Hindlimb muscle (tissue), 1 donor: Measurements from ENCODE around the gene ZNF579. TPM values are rescaled to one million over a fixed set of nuclear protein-coding genes. Genes with fewer than 3 reads are reported as not detected.
A peak's percentile ranks its signal among the peaks of the same experiment; 100 is the strongest.

Experiments used
- DNase-seq: peaks from one replicate; pipeline ENCODE4 v3.0.0-alpha.2; 2013
- polyA plus RNA-seq: library from polyadenylated mRNA; unstranded; fragments of 120-200 nt; gene quantifications from one replicate; pipeline ENCODE4 v1.2.1, GENCODE V29; 2013; ENCODE audit not compliant: insufficient read length

Gene ZNF579
- polyA plus RNA-seq, 1 donor, result 12.7 TPM

- no peak for DNase-seq
Observed at GRCh38 chr19:55611300-55611982, 30.8 kb upstream of the ZNF579 start.

- no peak for DNase-seq
Observed at GRCh38 chr19:55609326-55609725, 28.7 kb upstream of the ZNF579 start.

GRCh38 chr19:55606817-55607216 is 26.2 kb upstream of the ZNF579 start:
- no peak for DNase-seq

- no peak for DNase-seq
Observed at GRCh38 chr19:55606471-55606787, 25.8 kb upstream of the ZNF579 start.

GRCh38 chr19:55605637-55606470 is 25.2 kb upstream of the ZNF579 start, which contains the start of gene ZNF865:
TSS of gene ZNF865 (plus strand) at chr19:55605647. CDS start at chr19:55613619, 7,972 bp downstream.
- peak; percentile 81 for DNase-seq

- peak; percentile 98 for DNase-seq
Observed at GRCh38 chr19:55605207-55605636, 24.6 kb upstream of the ZNF579 start.

GRCh38 chr19:55603581-55604292 is 23.1 kb upstream of the ZNF579 start:
- DNase-seq, result no peak

- no peak for DNase-seq
Observed at GRCh38 chr19:55603115-55603514, 22.5 kb upstream of the ZNF579 start.

GRCh38 chr19:55602104-55603001 is 21.7 kb upstream of the ZNF579 start:
- no peak for DNase-seq

GRCh38 chr19:55601084-55601483 is 20.4 kb upstream of the ZNF579 start:
- DNase-seq, result no peak

GRCh38 chr19:55600662-55601028 is 20.0 kb upstream of the ZNF579 start:
- DNase-seq, result no peak

- DNase-seq, result peak; percentile 95
Observed at GRCh38 chr19:55599842-55600661, 19.4 kb upstream of the ZNF579 start, which contains the start of gene ZNF524. TSS of gene ZNF524 (plus strand) at chr19:55600288. CDS start at chr19:55602113, 1,825 bp downstream.

GRCh38 chr19:55599468-55599841 is 18.8 kb upstream of the ZNF579 start, which contains the start of gene FIZ1:
TSS of gene FIZ1 (minus strand) at chr19:55599517. CDS start at chr19:55597865, 1,652 bp downstream.
- peak; percentile 99 for DNase-seq

- DNase-seq, result peak; percentile 87
Observed at GRCh38 chr19:55598719-55599467, 18.2 kb upstream of the ZNF579 start.

- no peak for DNase-seq
Observed at GRCh38 chr19:55598034-55598433, 17.4 kb upstream of the ZNF579 start.

- no peak for DNase-seq
Observed at GRCh38 chr19:55597501-55597921, 16.9 kb upstream of the ZNF579 start.

GRCh38 chr19:55596304-55596703 is 15.7 kb upstream of the ZNF579 start:
- no peak for DNase-seq

- DNase-seq, result no peak
Observed at GRCh38 chr19:55594996-55595545, 14.4 kb upstream of the ZNF579 start.

- no peak for DNase-seq
Observed at GRCh38 chr19:55593096-55593772, 12.6 kb upstream of the ZNF579 start.
